Activated naive CD8-positive, alpha-beta T cell treated with anti-CD3 and anti-CD28 coated beads for 36 hours (primary cell): ENCODE measurements around the gene HS1BP3. TPM values are rescaled to one million over a fixed set of nuclear protein-coding genes. Genes with fewer than 3 reads are reported as not detected.
A peak's percentile ranks its signal among the peaks of the same experiment; 100 is the strongest.

Experiments used
- DNase-seq: peaks from one replicate; pipeline ENCODE4 v3.0.0; 2021
- H3K27ac Mint-ChIP-seq: one replicate; pipeline ENCODE4 v1.8.0; 2022; ENCODE audit warnings: mild to moderate bottlenecking, moderate library complexity, mixed read lengths
- H3K27me3 Mint-ChIP-seq: one replicate; pipeline ENCODE4 v1.8.0; 2022; ENCODE audit warnings: mild to moderate bottlenecking, mixed read lengths
- H3K36me3 Mint-ChIP-seq: one replicate; pipeline ENCODE4 v1.8.0; 2021; ENCODE audit warnings: mild to moderate bottlenecking, mixed read lengths
- H3K4me1 Mint-ChIP-seq: one replicate; pipeline ENCODE4 v1.8.0; 2021; ENCODE audit warnings: mixed read lengths
- H3K4me3 Mint-ChIP-seq: one replicate; pipeline ENCODE4 v1.8.0; 2022; ENCODE audit warnings: mild to moderate bottlenecking, moderate library complexity, mixed read lengths
- H3K9me3 Mint-ChIP-seq: one replicate; pipeline ENCODE4 v1.8.0; 2022; ENCODE audit warnings: mixed read lengths
- total RNA-seq, 2 experiments: library from RNA; stranded (reverse); gene quantifications; one replicate each; pipeline ENCODE4 v1.2.3, GENCODE V29; 2021

HS1BP3 gene
- total RNA-seq: 1 to 10 TPM; 5.9 to 6.0 TPM

GRCh38 chr2:20650877-20651730 is at the start of gene HS1BP3:
HS1BP3 (minus strand) TSS chr2:20651098; CDS start chr2:20651063, 35 bp downstream.
- Mint-ChIP-seq H3K36me3 (no peaks in the 10 kb centered on the region), H3K4me1 (peaks cover 17% of the 10 kb centered on the region), H3K4me3 (peak within 1 kb of the TSS; percentile 88), H3K27me3 (no peaks in the 10 kb centered on the region), H3K9me3 (no peaks in the 10 kb centered on the region), H3K27ac (peak within 1 kb of the TSS; percentile 87)
- peak; percentile 96 for DNase-seq

- peaks cover 10% of the 10 kb centered on the region for H3K36me3 Mint-ChIP-seq
- peaks cover 8% of the 10 kb centered on the region for H3K4me1 Mint-ChIP-seq
- H3K4me3 Mint-ChIP-seq: no peak overlapping the region
- H3K9me3 Mint-ChIP-seq: no peaks in the 10 kb centered on the region
- H3K27ac Mint-ChIP-seq: no peak overlapping the region
- DNase-seq: no peak
- no peaks in the 10 kb centered on the region for H3K27me3 Mint-ChIP-seq
Observed at GRCh38 chr2:20698916-20699613, 48.2 kb upstream of the HS1BP3 start.

GRCh38 chr2:20697322-20697934 is 46.5 kb upstream of the HS1BP3 start:
- H3K9me3 Mint-ChIP-seq: no peaks in the 10 kb centered on the region
- H3K4me1 Mint-ChIP-seq: peaks cover 8% of the 10 kb centered on the region

GRCh38 chr2:20696366-20696765 is 45.5 kb upstream of the HS1BP3 start:
- H3K27me3 Mint-ChIP-seq: no peaks in the 10 kb centered on the region
- peaks cover 8% of the 10 kb centered on the region for H3K4me1 Mint-ChIP-seq
- no peak overlapping the region for H3K27ac Mint-ChIP-seq
- no peak for DNase-seq
- H3K36me3 Mint-ChIP-seq: peaks cover 11% of the 10 kb centered on the region
- H3K4me3 Mint-ChIP-seq: no peak overlapping the region
- no peaks in the 10 kb centered on the region for H3K9me3 Mint-ChIP-seq

More at GRCh38 chr2:20697322-20697934, 46.5 kb upstream of the HS1BP3 start:
- DNase-seq: no peak
- no peak overlapping the region for H3K27ac Mint-ChIP-seq
- no peak overlapping the region for H3K4me3 Mint-ChIP-seq
- no peaks in the 10 kb centered on the region for H3K27me3 Mint-ChIP-seq
- peaks cover 8% of the 10 kb centered on the region for H3K36me3 Mint-ChIP-seq

GRCh38 chr2:20693317-20693716 is 42.4 kb upstream of the HS1BP3 start:
- Mint-ChIP-seq H3K36me3 (peaks cover 22% of the 10 kb centered on the region), H3K27ac (no peak overlapping the region), H3K4me3 (no peak overlapping the region), H3K4me1 (no peaks in the 10 kb centered on the region), H3K9me3 (peaks cover 2% of the 10 kb centered on the region), H3K27me3 (no peaks in the 10 kb centered on the region)
- no peak for DNase-seq

- Mint-ChIP-seq H3K27me3 (no peaks in the 10 kb centered on the region), H3K27ac (no peak overlapping the region), H3K9me3 (peaks cover 2% of the 10 kb centered on the region), H3K4me1 (no peaks in the 10 kb centered on the region), H3K4me3 (no peak overlapping the region), H3K36me3 (peaks cover 30% of the 10 kb centered on the region)
- DNase-seq: no peak
Observed at GRCh38 chr2:20692081-20692480, 41.2 kb upstream of the HS1BP3 start.

GRCh38 chr2:20691076-20691734 is 40.3 kb upstream of the HS1BP3 start:
- Mint-ChIP-seq H3K9me3 (peaks cover 2% of the 10 kb centered on the region), H3K27ac (no peak overlapping the region), H3K36me3 (peaks cover 34% of the 10 kb centered on the region), H3K27me3 (no peaks in the 10 kb centered on the region), H3K4me3 (no peak overlapping the region), H3K4me1 (no peaks in the 10 kb centered on the region)
- DNase-seq: no peak

GRCh38 chr2:20689428-20690264 is 38.7 kb upstream of the HS1BP3 start:
- Mint-ChIP-seq H3K9me3 (peaks cover 2% of the 10 kb centered on the region), H3K36me3 (peaks cover 33% of the 10 kb centered on the region), H3K27ac (no peak overlapping the region), H3K4me3 (no peak overlapping the region), H3K27me3 (no peaks in the 10 kb centered on the region), H3K4me1 (no peaks in the 10 kb centered on the region)
- DNase-seq: no peak

- peaks cover 36% of the 10 kb centered on the region for H3K36me3 Mint-ChIP-seq
- H3K4me1 Mint-ChIP-seq: no peaks in the 10 kb centered on the region
Observed at GRCh38 chr2:20687260-20687832, 36.4 kb upstream of the HS1BP3 start.

GRCh38 chr2:20684581-20685063 is 33.7 kb upstream of the HS1BP3 start:
- H3K9me3 Mint-ChIP-seq: peaks cover 2% of the 10 kb centered on the region
- no peak overlapping the region for H3K4me3 Mint-ChIP-seq
- no peaks in the 10 kb centered on the region for H3K4me1 Mint-ChIP-seq
- no peak overlapping the region for H3K27ac Mint-ChIP-seq
- peaks cover 26% of the 10 kb centered on the region for H3K36me3 Mint-ChIP-seq
- DNase-seq: no peak
- no peaks in the 10 kb centered on the region for H3K27me3 Mint-ChIP-seq

More at GRCh38 chr2:20687260-20687832, 36.4 kb upstream of the HS1BP3 start:
- H3K9me3 Mint-ChIP-seq: peaks cover 2% of the 10 kb centered on the region
- no peaks in the 10 kb centered on the region for H3K27me3 Mint-ChIP-seq
- H3K4me3 Mint-ChIP-seq: no peak overlapping the region
- no peak for DNase-seq
- no peak overlapping the region for H3K27ac Mint-ChIP-seq

- Mint-ChIP-seq H3K9me3 (no peaks in the 10 kb centered on the region), H3K4me3 (no peak overlapping the region), H3K27me3 (no peaks in the 10 kb centered on the region), H3K36me3 (peaks cover 11% of the 10 kb centered on the region), H3K4me1 (no peaks in the 10 kb centered on the region), H3K27ac (no peak overlapping the region)
- DNase-seq: no peak
Observed at GRCh38 chr2:20682167-20682920, 31.4 kb upstream of the HS1BP3 start.

GRCh38 chr2:20680744-20681375 is 30.0 kb upstream of the HS1BP3 start:
- no peaks in the 10 kb centered on the region for H3K27me3 Mint-ChIP-seq
- H3K27ac Mint-ChIP-seq: no peak overlapping the region
- peaks cover 5% of the 10 kb centered on the region for H3K36me3 Mint-ChIP-seq
- H3K9me3 Mint-ChIP-seq: no peaks in the 10 kb centered on the region
- no peak for DNase-seq
- no peak overlapping the region for H3K4me3 Mint-ChIP-seq
- no peaks in the 10 kb centered on the region for H3K4me1 Mint-ChIP-seq

- Mint-ChIP-seq H3K27me3 (peaks cover 3% of the 10 kb centered on the region), H3K27ac (no peak overlapping the region), H3K9me3 (no peaks in the 10 kb centered on the region), H3K4me1 (peaks cover 3% of the 10 kb centered on the region), H3K4me3 (no peak overlapping the region), H3K36me3 (peaks cover 3% of the 10 kb centered on the region)
- no peak for DNase-seq
Observed at GRCh38 chr2:20678780-20679179, 27.9 kb upstream of the HS1BP3 start.
